IPS DF 19.7 (cell line): ENCODE data around the gene HSD17B12.
"Not testable (repeated sequence)": the region's sequence is repeated elsewhere in the genome, so short reads cannot be mapped to it uniquely, and the experiment has no call there.

Source experiments
- DNase-seq: peaks from one replicate; pipeline ENCODE4 v3.0.0-alpha.2; 2013; ENCODE audit warnings: low read depth, low spot score

HSD17B12 gene

GRCh38 chr11:43738600-43739409, 58.3 kb downstream of the HSD17B12 start:
- no peak for DNase-seq

GRCh38 chr11:43746670-43747069, 66.1 kb downstream of the HSD17B12 start:
- DNase-seq: no peak

GRCh38 chr11:43747130-43747802, 66.7 kb downstream of the HSD17B12 start:
- no peak for DNase-seq

GRCh38 chr11:43748095-43748494, 67.6 kb downstream of the HSD17B12 start:
- no peak for DNase-seq

GRCh38 chr11:43751726-43752125, 71.2 kb downstream of the HSD17B12 start:
- no peak for DNase-seq

- DNase-seq: no peak
These were observed 76.0 kb downstream of the HSD17B12 start for GRCh38 chr11:43756575-43756974.

GRCh38 chr11:43758927-43759326, 78.4 kb downstream of the HSD17B12 start:
- no peak for DNase-seq

- no peak for DNase-seq
These were observed 80.4 kb downstream of the HSD17B12 start for GRCh38 chr11:43760902-43761301.

GRCh38 chr11:43765194-43765593, 84.7 kb downstream of the HSD17B12 start:
- no peak for DNase-seq

- DNase-seq: not testable (repeated sequence)
These were observed 88.1 kb downstream of the HSD17B12 start for GRCh38 chr11:43768654-43769053.

- DNase-seq: no peak
These were observed 89.6 kb downstream of the HSD17B12 start for GRCh38 chr11:43770173-43770572.

- DNase-seq: no peak
These were observed 92.2 kb downstream of the HSD17B12 start for GRCh38 chr11:43772733-43773132.

- no peak for DNase-seq
These were observed 94.2 kb downstream of the HSD17B12 start for GRCh38 chr11:43774786-43775185.

GRCh38 chr11:43779306-43779705, 98.8 kb downstream of the HSD17B12 start:
- no peak for DNase-seq

- no peak for DNase-seq
These were observed 103.8 kb downstream of the HSD17B12 start for GRCh38 chr11:43784301-43784700.

GRCh38 chr11:43784866-43785265, 104.3 kb downstream of the HSD17B12 start:
- DNase-seq: no peak

- DNase-seq: no peak
These were observed 104.8 kb downstream of the HSD17B12 start for GRCh38 chr11:43785318-43785717.

- DNase-seq: no peak
These were observed 105.5 kb downstream of the HSD17B12 start for GRCh38 chr11:43786016-43786415.

- DNase-seq: no peak
These were observed 107.3 kb downstream of the HSD17B12 start for GRCh38 chr11:43787824-43788223.

GRCh38 chr11:43788421-43788820, 107.9 kb downstream of the HSD17B12 start:
- no peak for DNase-seq

- no peak for DNase-seq
These were observed 109.3 kb downstream of the HSD17B12 start for GRCh38 chr11:43789700-43790443.

GRCh38 chr11:43790444-43790794, 109.9 kb downstream of the HSD17B12 start:
- DNase-seq: no peak
